Mucosa of rectum (tissue), 2 donors: ENCODE results near the gene CDKL2.
"Not testable (repeated sequence)": the region's sequence is repeated elsewhere in the genome, so short reads cannot be mapped to it uniquely, and the experiment has no call there.

Experiments
- H3K27ac ChIP-seq, 2 donors: one replicate each; pipeline ENCODE4 v1.7.0; 2013; ENCODE audit warnings: inconsistent platforms in 2 of 2, low read depth in 2 of 2, low read length in 2 of 2
- H3K27me3 ChIP-seq, 2 donors: one replicate each; pipeline ENCODE4 v1.7.0; 2013; ENCODE audit warnings: low read length in 2 of 2; ENCODE audit not compliant: control insufficient read depth in 2 of 2, insufficient read depth in 2 of 2
- H3K36me3 ChIP-seq, 2 donors: one replicate each; pipeline ENCODE4 v1.7.0; 2013; ENCODE audit warnings: low read length in 2 of 2; ENCODE audit not compliant: control insufficient read depth in 2 of 2, insufficient read depth in 2 of 2
- H3K4me1 ChIP-seq, 2 donors: one replicate each; pipeline ENCODE4 v1.7.0; 2013; ENCODE audit warnings: low read length in 2 of 2, mild to moderate bottlenecking in 1 of 2; ENCODE audit not compliant: control insufficient read depth in 2 of 2, insufficient read depth in 2 of 2
- H3K4me3 ChIP-seq, 2 donors: one replicate each; pipeline ENCODE4 v1.7.0; 2013; ENCODE audit warnings: low read length in 2 of 2
- H3K9ac ChIP-seq, 2 donors: one replicate each; pipeline ENCODE4 v1.7.0; 2013; ENCODE audit warnings: low read length in 2 of 2, low read depth in 1 of 2, mild to moderate bottlenecking in 1 of 2
- H3K9me3 ChIP-seq, 2 donors: one replicate each; pipeline ENCODE4 v1.7.0; 2013; ENCODE audit warnings: low read length in 2 of 2; ENCODE audit not compliant: control insufficient read depth in 2 of 2
- donor health status: healthy.
- donor health status: Normal muscosa, but diverticular disease.

Gene CDKL2

DNA sequence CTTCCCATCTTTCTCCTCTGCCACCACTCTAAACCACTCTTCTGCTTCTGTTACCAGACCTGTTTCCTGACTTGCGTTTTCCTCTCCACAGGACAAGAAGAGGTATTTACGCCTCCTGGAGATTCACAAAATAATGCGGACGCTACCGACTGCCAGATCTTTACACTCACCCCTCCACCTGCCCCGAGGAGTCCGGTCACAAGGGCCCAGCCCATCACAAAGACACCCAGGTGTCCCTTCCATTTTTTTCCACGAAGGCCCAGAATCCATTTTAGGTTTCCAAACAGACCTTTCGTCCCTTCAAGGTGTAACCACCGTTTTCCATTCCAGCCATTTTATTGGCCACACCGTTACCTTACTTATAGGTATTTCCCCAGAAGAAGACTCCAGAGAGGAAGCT lies 66.3 kb downstream of the CDKL2 start:
- Histone ChIP-seq H3K9me3 (no peaks in the 10 kb centered on the region), H3K36me3 (no peaks in the 10 kb centered on the region), H3K27ac (no peak overlapping the region), H3K4me3 (no peak overlapping the region), H3K27me3 (no peaks in the 10 kb centered on the region), H3K4me1 (no peaks in the 10 kb centered on the region), H3K9ac (no peak overlapping the region)

DNA sequence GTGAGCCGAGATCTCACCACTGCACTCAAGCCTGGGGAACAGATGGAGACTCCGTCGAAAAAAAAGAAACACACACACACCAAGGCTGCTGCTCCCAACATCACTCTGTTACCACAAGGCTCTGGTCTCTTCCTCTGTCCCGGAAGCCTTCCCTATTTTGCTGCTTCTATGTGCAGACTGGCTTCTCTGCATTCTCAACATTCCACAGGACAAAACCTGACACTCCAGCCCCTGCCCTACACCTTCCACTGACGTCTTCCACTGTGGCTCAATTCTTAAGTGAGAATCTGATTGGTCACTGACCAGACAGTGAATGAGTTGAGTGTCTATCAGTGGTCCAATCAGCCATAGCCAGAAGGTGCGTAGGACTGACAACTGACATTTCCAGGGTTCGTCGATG lies 68.5 kb downstream of the CDKL2 start:
- Histone ChIP-seq H3K27ac (no peak overlapping the region), H3K9me3 (no peaks in the 10 kb centered on the region), H3K9ac (no peak overlapping the region), H3K4me1 (no peaks in the 10 kb centered on the region), H3K27me3 (peaks cover 0 to under 1% of the 10 kb centered on the region in 2 donors), H3K4me3 (no peak overlapping the region), H3K36me3 (no peaks in the 10 kb centered on the region)

DNA sequence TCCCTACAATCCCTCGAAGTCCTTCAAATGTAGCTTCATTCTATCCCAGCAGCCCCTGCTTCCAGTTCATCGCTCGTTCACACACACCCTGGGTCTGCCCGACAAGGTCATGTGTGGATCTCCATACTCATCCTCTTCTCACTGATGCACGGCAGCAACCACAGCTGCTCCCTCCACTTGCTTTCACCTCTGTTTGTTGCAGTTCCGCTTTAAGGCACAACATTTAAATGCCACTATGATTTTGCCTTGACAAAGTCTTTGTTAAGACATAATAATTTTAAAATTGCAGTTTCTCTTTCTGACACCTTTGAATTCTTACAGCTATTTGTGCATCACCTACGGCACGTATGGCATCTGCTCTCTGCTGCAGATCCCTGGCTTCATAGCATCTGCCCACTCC lies 72.6 kb downstream of the CDKL2 start:
- Histone ChIP-seq H3K36me3 (no peaks in the 10 kb centered on the region), H3K9ac (no peak overlapping the region), H3K9me3 (no peaks in the 10 kb centered on the region), H3K4me3 (no peak overlapping the region), H3K4me1 (no peaks in the 10 kb centered on the region), H3K27me3 (peaks cover 0 to 2% of the 10 kb centered on the region in 2 donors), H3K27ac (no peak overlapping the region)

DNA sequence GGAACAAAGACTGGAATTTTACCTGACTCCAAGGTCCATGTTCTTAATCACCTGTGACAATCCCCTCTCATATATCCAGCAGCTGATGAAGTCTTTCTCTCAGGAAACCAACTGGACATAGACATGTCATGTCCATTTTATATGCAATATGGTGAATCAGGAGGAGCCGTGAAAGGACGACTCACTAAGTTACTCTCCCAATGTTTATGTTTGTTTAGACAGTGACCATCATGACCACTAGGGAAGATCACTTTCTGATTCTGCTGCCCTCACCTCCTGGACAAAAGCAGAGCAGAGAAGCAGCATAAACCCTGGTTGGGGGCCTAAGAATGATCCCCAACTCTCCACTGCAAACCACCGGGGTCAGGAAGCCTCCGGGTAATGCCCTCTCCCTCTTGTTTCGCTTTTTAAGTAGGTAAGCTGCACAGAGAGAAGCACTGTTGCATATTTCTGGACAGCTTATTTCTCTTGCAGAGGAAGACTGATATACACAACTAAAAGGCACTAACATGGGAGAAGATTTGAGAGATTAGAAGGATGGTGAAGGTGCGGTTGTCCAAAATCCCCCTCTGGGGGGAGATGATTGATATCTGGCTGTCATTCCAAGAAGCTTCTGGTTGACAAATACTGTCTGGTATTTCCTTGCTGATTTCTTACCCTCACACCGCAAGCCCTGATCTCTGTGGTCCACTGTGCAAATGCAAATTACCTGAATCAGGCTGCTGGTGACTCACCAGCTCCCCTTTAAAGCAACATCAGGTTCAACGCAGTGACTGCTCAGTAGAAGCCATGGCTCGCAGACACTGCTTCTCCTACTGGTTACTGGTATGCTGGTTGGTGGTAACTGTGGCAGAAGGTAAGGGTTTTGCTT lies 74.8 kb downstream of the CDKL2 start, which contains the start of gene ODAPH:
TSS of gene ODAPH (plus strand) at position 773 of the 871 bp plus-strand sequence. CDS start at position 790, 17 bp downstream.
- Histone ChIP-seq H3K4me3 (no peak within 1 kb of the TSS), H3K9ac (no peak within 1 kb of the TSS), H3K36me3 (no peaks in the 10 kb centered on the region), H3K27me3 (peaks cover 0 to 2% of the 10 kb centered on the region in 2 donors), H3K27ac (no peak within 1 kb of the TSS), H3K9me3 (no peaks in the 10 kb centered on the region), H3K4me1 (no peaks in the 10 kb centered on the region)

DNA sequence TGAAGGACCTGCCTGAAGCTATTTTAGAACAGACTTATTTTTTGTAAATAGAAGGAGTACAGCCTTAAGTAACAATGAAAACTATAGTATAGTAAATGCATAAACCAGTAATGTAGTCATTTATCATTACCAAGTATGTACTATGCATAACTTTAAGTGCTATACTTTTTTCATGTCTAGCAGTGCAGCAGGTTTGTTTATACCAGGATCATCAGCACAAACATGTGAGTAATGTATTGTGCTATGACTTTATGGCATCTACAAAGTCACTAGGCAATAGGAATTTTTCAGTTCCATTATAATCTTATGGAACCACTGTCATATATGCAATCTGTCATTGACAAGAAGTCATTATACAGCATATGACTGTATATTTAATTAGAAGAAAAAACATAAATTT lies 77.9 kb downstream of the CDKL2 start:
- H3K4me1 ChIP-seq, result no peaks in the 10 kb centered on the region
- H3K27me3 ChIP-seq, result peaks cover 0 to 2% of the 10 kb centered on the region in 2 donors
- no peak overlapping the region for H3K9ac ChIP-seq
- H3K27ac ChIP-seq, result no peak overlapping the region
- no peaks in the 10 kb centered on the region for H3K9me3 ChIP-seq
- H3K36me3 ChIP-seq, result no peaks in the 10 kb centered on the region
- no peak overlapping the region for H3K4me3 ChIP-seq

DNA sequence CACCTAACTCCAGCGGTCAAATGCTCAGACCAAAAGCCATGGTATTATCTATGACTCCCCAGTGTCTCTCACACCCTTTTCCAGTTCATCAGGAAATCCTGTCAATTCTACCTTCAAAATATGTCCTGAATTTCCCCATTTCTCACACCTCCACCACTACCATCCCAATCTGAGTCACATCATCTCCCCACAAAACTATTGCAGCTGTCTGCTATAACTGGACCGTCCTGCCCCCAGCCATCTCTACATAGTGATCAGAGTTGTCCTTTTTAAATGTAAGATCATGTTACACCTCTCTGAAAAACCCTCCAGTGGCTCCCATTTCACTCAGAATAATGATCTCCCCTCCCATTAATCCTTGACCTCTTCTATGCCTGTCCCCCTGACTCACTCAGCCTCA lies 81.3 kb downstream of the CDKL2 start:
- no peak overlapping the region for H3K4me3 ChIP-seq
- H3K9ac ChIP-seq, result no peak overlapping the region
- no peaks in the 10 kb centered on the region for H3K9me3 ChIP-seq
- no peaks in the 10 kb centered on the region for H3K4me1 ChIP-seq
- no peak overlapping the region for H3K27ac ChIP-seq
- peaks cover 0 to 5% of the 10 kb centered on the region in 2 donors for H3K36me3 ChIP-seq
- H3K27me3 ChIP-seq, result no peaks in the 10 kb centered on the region

DNA sequence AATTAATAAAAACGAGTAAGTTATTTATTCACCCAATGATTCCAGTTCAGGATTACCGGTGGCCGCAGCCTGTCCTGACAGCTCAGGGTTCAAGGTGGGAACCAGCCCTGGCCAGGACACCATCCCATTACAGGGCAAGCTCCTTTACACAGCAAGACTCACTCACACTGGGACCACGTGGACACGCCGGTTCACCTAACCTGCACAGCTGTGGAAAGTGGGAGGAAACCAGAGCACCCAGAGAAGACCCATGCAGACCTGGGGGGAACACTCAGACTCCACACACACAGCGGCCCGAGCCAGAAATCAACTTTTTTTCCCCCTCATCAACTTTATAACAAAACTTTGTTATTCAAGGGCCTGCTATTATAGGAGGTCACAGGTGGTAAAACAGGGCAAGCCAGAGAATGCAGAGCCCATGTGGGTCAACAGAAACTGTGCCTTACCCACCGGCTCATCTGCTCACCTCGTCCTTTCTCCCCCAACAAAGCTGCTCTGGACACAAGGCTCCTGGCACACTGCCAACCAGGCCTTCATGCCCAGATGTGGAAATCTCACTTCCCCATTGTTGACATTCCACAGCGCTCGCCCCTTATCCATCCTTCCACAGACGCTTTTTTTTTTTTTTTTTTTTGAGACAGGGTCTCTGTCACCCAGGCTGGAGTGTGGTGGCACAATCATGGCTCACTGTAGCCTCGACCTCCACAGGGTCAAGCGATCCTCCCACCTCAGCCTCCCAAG lies 82.5 kb downstream of the CDKL2 start:
- Histone ChIP-seq H3K9me3 (no peaks in the 10 kb centered on the region), H3K36me3 (peaks cover 0 to 5% of the 10 kb centered on the region in 2 donors), H3K27me3 (no peaks in the 10 kb centered on the region), H3K9ac (no peak overlapping the region), H3K27ac (no peak overlapping the region), H3K4me1 (no peaks in the 10 kb centered on the region), H3K4me3 (no peak overlapping the region)

DNA sequence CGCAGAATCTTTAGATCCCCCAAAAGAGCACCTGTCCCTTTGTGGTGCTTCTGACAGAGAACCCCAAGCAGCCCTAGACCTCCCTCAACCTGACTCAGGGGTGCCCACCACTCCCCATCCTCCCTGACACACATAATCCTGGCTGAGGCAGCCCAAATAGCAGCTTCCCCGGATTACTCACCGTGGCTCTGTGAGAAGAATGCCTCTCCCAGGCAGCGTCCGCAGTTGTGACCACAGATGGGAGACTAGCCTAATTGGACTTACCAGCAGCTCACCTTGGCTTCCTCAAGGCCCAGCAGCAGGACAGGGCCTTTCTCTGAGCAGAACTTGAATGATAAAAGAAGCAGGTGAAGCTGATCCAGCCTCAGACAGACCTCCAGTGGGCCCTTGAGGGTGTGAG lies 84.8 kb downstream of the CDKL2 start:
- H3K4me3 ChIP-seq, result no peak overlapping the region
- peaks cover 0 to 5% of the 10 kb centered on the region in 2 donors for H3K36me3 ChIP-seq
- H3K4me1 ChIP-seq, result no peaks in the 10 kb centered on the region
- no peak overlapping the region for H3K27ac ChIP-seq
- no peaks in the 10 kb centered on the region for H3K27me3 ChIP-seq
- H3K9ac ChIP-seq, result no peak overlapping the region
- H3K9me3 ChIP-seq, result no peaks in the 10 kb centered on the region

DNA sequence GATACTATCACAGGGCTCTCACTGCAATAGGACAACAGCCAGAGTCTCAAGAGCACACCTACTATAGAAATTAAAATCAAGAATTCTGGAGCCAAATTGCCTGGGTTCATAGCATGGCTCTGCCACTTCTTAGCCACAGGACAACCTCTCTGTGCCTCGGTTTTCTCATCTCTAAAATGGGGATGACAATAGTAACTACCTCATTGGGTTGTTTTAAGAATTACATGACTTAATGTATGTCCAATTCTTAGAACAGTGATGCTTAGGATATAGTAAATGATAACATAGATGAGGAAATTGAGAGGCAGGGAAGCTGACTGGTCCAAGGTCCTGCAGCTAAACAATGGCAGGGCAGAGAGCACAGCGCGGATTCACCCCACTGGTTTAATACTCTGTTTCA lies 85.5 kb downstream of the CDKL2 start:
- no peaks in the 10 kb centered on the region for H3K4me1 ChIP-seq
- H3K4me3 ChIP-seq, result no peak overlapping the region
- H3K36me3 ChIP-seq, result peaks cover 0 to 5% of the 10 kb centered on the region in 2 donors
- H3K9ac ChIP-seq, result no peak overlapping the region
- no peaks in the 10 kb centered on the region for H3K27me3 ChIP-seq
- no peak overlapping the region for H3K27ac ChIP-seq
- no peaks in the 10 kb centered on the region for H3K9me3 ChIP-seq

DNA sequence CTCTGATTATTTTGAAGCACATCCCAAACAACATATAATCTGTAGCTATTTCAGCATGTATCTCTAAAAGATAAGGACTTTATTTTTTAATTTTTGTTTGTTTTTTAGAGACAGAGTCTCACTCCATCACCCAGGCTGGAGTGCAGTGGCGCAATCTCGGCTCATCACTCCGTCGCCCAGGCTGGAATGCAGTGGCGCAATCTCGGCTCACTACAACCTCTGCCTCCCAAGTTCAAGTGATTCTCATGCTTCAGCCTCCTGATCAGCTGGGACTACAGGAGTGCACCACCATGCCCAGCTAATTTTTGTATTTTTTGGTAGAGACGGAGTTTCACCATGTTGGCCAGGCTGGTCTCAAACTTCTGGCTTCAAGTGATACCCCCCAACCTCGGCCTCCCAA lies 86.1 kb downstream of the CDKL2 start:
- not testable (repeated sequence) for H3K4me3 ChIP-seq, H3K9ac ChIP-seq, H3K36me3 ChIP-seq, H3K27ac ChIP-seq, H3K27me3 ChIP-seq, H3K4me1 ChIP-seq, H3K9me3 ChIP-seq
